NCI-H748 (cell line): ENCODE results near the gene FARP1.
"Not testable (repeated sequence)": the region's sequence is repeated elsewhere in the genome, so short reads cannot be mapped to it uniquely, and the experiment has no call there.

Source experiments
- DNase-seq: peaks from one replicate; lab custom pipeline; 2025; ENCODE audit not compliant: unreplicated experiment; lab: John Stamatoyannopoulos, UW

FARP1 gene

DNA sequence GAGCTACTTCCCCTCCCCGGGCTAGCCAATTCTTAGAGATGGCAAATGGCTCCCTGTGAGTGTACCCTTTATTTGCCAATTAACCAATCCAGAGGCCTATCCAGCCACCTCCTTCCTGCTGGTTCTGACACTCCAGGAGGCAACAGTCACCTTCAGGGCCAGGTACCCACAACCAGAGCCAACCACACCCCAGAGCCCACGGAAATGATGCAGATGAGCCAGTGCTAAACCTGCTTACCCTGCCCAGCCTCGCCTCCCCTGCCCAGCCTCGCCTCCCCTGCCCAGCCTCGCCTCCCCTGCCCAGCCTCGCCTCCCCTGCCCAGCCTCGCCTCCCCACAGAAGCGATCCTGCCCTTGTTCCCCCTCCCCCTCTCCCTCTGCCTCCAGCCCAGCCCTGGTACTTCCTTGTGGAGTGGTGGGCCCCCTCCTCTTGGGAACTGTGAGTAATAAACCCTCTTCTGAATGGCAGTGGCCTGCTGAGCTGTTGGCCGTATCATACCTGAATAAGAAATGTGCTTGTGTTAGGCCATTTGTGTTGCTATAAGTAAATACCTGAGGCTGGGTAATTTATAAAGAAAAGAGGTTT, 207.9 kb downstream of the FARP1 start:
- peak; percentile 8 for DNase-seq

DNA sequence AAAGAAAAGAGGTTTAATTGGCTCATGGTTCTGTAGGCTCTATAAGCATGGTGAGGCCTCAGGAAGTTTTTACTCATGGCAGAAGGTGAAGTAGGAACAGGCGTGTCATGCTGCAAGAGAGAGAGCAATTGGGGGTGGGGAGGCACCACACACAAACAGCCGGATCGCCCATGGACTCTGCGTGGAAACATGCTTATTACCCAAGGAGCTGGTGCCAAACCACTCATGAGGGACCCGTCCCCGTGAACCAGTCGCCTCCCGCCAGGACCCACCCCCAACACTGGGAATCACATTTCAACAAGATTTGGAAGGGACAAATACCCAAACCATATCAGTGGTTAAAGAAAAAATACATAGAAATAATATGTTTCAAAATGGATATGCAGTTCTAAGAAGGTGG, 208.7 kb downstream of the FARP1 start:
- no peak for DNase-seq

DNA sequence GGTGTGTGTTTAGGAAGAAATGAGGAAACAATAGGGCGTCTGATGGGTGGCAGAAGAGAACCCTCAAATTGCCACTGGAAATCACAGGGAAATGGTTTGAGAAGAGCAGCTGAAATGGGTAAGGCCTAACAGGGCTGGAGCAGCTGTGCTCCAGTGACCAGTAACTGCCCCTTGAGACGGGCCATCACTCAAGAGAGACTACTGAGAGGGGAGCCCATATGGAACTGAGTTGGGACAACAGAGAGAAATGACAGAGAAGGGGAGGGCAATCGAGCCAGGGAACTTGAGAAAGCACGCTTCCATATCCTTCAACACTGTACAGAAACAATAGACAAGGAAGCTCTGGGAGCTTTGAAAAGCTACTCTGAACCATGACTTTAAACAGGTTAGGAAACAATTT, 209.3 kb downstream of the FARP1 start:
- DNase-seq, result no peak

DNA sequence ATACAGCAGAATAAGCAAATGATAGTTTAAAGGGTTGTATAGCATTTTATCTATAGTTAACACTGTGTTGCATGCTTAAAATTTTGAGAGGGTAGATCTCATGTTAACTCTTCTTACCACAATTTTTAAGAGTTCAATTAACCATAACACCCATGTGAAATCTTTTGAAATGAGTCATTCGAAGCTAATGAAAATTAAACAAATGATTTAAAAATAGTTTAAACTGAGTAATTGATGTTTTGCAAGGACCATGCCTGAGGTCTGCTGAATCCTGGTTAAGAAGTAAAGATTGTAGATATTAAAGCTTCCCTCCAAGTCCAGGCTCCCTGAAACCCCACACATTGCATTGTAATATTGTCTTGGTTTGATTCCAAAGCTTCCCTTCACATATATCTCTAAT, 210.9 kb downstream of the FARP1 start:
- no peak for DNase-seq

DNA sequence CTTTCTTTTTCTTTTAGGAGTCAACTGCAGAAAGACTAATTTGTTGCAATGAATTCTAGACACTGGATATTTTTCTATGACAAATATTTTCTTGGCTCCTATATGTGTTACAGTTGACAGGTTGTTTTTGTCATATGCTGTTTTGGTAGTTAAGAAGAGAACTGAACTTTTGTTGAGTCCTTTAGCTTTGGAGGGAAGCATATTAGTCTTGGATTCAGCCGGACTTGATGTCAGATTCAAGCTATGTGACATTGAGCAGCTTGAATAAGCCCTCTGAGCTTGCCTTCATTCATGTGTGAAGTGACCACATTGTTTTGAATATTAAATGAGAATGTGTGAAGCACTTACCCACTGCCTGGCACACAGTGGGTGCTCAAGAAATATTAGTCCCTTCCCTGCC, 216.0 kb downstream of the FARP1 start:
- no peak for DNase-seq

DNA sequence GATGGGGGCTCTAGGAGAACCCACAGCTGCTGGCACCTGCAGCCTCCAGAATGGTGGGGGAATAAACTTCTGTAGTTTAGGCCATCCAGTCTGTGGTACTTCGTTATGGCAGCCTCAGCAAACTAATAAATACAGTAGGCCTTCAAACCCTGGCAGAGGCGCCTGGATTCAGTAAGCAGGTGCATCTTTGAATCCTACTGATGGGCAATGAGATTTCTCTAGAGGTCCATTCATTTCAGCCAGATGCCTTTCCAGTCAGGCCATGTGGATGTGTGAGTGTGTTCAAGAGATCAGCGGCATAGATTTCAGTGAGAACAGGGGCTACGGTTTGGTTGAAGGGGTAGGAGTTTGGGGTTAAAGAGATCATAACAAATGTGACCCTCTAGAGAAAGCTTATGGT, 217.7 kb downstream of the FARP1 start:
- no peak for DNase-seq

DNA sequence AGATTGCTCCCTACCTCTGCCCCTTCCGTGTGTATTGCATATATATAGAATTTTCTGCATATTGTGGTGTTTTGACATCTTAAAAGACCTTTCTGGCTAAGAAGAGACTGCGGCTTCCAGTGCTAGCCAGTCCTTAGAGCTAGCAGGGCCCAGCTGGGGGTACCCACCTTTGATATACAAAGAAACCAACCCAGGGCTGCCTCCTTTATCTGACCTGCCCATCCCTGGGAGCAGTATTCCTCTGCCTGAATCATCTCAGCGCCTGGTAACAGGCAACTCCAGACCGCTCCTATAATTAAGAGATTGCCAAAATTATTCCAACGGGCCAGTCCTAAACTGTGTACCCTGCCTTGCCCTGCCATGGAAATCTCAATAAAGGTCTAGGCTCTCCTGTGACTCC, 220.4 kb downstream of the FARP1 start:
- no peak for DNase-seq

DNA sequence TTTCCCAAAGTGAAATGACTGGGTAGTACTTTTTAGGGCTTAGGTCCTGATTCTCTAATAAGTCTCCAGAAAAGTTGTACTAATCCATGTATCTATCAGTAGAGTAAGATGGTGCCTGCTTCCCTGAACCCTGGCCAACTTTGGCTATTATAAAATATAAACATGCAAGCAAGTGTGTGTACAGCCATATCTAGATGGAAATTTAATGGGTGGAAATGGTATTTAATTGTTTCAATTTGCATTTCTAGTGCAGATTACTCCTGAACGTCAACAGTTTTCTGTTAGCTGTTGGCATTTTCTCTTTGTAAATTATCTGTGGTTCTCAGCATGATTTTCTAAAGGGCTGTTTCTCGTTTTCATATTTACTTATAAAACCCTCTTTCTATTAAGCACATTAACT, 221.3 kb downstream of the FARP1 start:
- no peak for DNase-seq

DNA sequence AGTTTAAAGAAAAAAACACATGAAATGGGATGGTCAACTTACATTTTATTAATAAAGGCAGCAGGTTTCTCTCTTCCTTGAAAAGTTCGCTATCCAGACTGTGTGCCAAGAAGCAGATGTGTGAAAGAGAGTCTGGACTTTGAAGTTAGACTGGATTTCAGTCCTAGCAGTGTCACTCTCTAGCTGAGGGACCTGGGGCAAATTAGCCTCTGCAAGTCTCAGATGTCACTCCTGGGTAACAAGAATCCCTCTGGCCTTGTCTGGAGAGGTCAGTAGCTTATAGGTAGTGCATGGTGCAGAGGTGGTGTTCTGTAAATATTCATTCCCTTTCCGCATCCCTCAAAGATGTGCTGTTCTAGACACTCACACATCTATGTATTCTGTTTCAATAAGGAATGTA, 221.8 kb downstream of the FARP1 start:
- DNase-seq, result no peak

DNA sequence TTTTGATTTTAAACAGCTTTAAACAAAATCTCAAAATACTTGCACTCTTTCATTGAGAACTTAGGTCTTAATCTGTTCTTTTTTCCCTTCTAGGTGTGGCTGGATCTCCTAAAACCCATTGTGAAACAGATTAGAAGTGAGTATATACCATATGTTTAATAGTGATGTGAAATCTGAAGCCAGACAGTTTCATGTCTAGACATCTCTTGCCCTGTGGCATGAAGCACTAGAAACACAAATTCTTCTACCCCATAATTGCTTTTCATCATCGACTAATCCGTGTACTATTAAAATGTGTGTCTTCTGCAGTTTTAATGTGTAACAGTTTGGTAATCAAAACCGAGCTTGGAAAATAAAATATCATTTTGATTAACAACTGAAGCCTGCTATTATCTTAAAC, 222.4 kb downstream of the FARP1 start:
- no peak for DNase-seq

DNA sequence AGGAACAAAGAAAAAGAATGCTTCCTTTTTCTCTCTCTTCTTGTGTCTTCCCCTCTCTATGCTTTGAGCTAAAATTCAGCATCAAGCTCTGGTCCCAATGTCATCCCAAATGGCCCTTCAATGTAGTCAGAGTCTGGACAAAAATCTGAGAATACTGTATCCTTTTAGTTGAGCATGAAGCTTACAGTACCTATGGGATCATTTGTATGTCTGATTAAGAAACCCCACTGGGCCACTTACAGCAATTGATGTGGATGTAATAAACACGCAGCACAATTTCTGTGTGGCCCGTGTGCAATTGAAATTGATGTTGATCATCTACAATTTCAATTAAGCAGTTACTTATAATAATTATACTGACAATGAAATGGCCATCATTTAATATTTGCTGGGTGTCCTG, 223.1 kb downstream of the FARP1 start:
- DNase-seq, result peak; percentile 54

DNA sequence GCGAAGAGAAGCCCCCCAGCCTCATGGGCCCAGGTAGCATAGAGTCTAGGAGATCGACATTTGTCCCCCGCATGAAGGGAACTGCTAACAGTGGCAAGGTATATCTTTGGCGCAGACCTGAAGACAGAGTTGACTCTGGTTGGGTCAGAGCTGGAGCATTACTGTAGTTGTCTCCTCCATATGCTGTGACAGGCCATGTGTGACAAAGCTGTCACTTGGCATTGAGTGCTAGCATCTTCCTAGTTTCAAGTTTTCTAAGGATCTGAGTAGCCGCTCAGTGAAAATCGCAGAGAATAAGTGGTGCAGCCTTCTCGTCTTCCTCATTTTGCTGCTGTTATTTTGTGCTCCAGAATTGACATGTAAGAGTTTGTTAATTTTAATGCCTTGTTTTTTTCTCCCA, 223.5 kb downstream of the FARP1 start:
- DNase-seq, result no peak

DNA sequence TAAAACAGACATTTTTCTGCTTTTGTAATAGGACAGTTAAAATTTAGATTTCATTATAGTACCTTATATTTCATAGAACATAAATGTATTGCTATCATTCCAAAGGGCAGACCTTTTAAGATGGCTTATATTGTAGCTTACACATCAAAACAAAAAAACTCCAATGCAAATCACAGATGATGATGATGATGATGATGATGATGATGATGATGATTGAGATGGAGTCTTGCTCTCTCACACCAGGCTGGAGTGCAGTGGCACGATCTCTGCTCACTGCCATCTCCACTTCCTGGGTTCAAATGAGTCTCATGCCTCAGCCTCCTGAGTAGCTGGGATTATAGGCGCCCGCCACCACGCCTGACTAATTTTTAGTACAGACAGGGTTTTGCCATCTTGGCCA, 224.1 kb downstream of the FARP1 start:
- DNase-seq, result no peak

DNA sequence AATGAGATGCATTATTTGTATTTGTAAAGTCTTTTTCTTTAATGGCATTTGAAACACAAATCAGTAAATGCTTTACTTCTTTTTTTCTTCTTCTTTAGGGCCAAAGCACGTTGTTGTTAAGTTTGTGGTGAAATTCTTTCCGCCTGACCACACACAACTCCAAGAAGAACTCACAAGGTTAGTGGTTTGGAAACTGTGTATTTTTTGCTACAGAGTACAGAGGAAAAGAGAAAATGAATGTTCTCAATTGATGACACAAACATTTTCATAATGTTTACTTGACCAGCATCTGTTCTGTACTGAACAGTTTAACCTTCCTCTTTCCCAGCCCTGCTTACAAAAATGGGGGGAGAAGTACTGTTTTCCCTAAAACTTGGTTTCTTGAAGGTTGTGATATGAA, 225.1 kb downstream of the FARP1 start:
- no peak for DNase-seq

DNA sequence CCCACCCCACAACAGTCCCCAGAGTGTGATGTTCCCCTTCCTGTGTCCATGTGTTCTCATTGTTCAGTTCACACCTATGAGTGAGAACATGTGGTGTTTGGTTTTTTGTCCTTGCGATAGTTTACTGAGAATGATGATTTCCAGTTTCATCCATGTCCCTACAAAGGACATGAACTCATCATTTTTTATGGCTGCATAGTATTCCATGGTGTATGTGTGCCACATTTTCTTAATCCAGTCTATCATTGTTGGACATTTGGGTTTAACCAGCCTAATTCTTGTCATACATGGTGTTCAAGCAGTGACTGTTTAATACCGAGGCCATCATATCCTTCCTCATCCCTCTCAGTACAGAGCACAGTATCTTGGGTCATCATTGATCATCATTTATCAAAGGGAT, 226.6 kb downstream of the FARP1 start:
- DNase-seq, result not testable (repeated sequence)

DNA sequence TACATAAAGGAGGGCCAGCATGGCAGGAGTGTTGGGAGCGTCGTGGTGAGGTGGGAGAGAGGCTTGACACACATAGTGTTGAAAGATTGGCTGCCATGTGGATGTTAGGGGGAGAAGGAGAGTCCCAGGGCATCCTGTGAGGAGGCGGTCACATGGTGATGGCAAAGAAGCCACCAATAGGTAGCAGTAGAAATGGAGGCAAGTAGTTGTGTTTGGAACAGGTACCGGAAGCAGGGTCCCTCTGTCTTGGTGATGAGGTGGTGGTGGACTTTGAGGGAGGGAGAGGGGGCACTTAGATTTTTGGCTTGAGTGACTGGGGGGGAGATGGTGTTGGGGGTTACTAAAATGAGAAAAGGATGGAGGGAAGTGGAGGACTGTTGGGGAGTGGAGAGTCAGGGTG, 227.4 kb downstream of the FARP1 start:
- no peak for DNase-seq

DNA sequence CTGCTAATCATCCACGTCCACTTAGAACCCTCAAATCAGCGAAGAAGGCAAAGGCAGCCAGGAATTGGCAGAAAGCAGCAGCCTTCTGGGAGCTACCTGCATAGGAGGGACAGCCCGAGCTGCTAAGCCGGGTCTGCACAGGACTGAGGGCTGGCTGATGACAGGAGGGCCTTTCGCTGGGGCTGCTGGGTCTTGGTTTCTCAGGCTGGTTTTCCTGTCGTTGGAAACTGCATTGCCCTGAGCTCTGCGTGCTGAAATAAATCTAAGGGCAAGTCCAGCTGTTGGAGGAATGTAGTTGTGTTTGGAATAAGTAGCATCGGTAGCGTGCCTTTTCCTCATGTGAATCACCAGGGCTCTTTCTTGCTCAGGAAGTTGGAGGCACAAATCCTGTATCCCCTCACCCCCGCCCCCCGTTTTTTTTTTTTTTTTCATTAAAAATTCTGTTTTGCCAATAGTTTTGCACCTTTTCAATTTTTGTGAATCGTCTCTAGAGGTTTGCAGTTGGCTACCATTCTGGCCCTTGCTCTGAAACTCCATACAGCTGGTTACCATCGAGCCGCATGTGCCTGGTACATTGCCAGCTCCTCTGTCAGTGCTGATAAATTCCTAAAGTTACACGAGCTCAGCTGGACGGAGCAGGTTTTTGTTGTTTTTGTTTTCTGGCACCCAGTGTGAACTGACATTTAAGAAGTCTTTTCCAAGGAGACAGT, 228.1 kb downstream of the FARP1 start:
- no peak for DNase-seq

DNA sequence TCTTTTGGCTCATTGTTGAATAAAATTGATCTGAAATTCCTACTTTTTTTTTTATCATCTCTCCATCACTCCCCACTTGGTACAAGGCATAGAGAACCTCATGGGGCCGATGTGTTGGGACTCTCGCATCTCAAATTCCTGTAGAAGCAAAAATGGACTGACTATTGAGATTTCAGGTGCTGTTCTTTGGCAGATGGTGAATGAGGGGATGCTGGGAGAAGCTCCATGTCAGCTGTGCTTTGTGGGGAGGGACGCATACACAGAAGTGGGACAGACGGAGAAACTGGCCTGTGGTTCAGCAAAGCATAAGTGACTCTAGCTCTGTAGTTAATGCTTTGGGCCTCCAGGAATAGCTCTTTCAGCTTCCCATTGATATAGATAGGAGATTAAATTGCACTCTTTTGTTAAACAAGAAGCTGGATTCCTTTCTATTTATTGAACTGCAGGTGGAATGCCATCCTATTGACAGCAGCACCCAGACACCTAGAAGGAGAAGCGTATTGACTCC, 228.7 kb downstream of the FARP1 start:
- no peak for DNase-seq

DNA sequence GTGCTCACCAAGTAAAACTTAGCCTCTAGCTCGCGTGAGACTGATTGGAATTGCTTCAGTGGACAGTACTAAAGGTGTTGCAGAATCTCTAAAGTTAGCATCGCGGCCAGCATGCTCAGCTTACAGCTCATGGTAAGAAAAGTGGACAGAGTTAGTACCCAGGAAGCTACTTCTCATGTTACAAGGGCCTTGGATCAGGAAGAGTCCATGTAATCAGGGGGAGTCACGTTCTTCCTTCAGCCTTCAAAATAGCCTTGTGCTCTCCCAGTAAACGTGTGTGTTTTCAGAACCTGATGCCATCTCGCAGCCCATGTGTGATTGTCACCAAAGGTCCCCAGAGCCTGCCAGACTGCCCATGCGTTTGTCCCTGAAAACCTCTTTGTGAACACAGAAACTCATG, 230.0 kb downstream of the FARP1 start:
- no peak for DNase-seq

DNA sequence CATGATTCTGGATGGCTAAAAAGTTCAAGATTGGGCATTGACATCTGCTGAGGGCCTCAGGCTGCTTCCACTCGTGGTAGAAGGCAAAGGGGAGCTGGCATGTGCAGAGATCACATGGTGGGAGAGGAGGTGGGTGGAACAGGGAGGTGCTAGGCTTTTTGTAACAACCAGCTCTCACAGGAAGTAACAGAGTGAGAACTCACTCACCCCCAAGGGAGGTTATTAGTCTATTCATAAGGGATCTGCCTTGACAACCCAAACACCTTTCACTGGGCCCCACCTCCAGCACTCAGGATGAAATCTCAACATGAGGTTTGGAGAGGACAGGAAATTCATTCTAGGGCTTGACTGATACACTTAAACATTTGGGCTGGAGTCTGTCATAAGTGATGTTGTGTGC, 231.9 kb downstream of the FARP1 start:
- DNase-seq, result no peak

DNA sequence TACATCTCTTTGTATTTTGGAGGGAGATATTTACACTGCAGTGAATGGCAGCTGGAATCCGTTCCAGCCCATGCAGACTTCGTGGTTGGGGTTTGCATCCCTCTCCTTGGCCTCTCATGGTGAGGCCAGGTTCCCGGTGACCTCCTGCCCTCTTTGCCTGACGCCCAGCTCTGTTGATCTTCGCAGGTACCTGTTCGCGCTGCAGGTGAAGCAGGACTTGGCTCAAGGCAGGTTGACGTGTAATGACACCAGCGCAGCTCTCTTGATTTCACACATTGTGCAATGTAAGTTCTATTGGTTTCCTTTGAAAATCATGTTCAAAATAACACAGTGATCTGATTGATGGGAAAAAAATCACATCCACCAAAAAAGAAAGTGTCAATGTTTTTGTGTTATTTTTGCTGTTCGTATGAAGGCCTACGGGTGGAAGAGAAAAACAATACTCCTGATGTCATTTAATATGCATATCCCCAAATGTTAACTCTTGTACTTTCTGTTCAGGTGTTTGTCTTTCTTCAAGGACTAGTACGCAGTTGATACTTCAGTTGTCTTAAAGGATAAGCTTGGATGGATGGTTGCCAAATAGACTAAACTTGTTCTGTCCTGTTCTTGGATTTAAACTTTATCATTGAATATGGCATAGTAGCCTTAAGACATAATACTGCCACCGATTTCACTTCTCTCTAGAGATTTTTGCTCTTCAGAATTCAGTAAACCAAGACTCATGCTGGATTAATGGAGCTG, 234.9 kb downstream of the FARP1 start:
- DNase-seq, result no peak

DNA sequence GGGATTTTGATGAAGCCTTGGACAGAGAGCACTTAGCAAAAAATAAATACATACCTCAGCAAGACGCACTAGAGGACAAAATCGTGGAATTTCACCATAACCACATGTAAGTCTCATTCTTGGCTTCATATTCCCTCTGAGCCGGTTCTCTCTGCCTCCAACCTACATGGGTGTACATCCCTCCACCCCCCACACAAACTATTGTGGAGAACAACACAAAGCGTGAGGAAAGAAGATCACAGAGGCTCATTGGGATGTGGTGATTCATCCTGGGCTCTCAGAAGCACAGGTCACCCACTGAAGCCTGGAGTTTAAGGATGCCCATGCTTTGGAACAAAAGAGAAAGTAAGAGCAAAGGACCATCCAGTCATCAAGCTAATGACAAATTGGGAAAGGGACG, 241.8 kb downstream of the FARP1 start:
- no peak for DNase-seq
